ENCODE results near the gene GSG1L2. TPM values are rescaled to one million over a fixed set of nuclear protein-coding genes. Genes with fewer than 3 reads are reported as not detected.

GSG1L2 gene
- total RNA-seq, 1 experiment from 2014 or later = not detected

DNA sequence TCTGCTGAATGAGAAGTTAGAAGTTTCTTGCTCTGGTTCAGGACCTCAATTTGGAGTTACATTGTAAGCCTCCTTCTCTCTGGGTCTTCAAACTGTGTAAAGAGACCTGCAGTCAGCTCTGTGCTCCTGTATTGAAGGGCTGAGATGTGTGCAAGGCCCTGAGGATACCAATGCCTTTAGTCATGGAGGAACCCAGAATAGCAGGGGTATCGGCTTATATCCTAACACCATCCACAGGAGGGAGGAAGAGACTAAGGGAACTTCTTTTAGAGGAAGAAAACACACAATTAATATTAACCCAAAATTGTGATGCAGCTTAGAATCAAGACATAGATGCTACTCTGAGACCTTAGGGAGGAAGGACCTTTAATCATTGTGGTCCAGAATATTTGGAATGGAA is 40.3 kb upstream of the GSG1L2 start:
- no peak for ATAC-seq
- in situ Hi-C loops (cut with HindIII; ENCODE audit: low pct_unique_long_range_greater_than_20kb, low sequenced_read_pairs) (no loop called here), intact Hi-C loops (cut with micrococcal nuclease; ENCODE audit: unreplicated experiment) (no loop called here)
- H3K27ac ChIP-seq (ENCODE audit: low read length) = no peak overlapping the region
- H3K9me3 ChIP-seq (ENCODE audit: control insufficient read depth, insufficient read depth, low read depth, low read length) = no peaks in the 10 kb centered on the region
- no TSS peak for BruUV-seq (replicated peaks)
- TF ChIP-seq SIN3A (IDR thresholded peaks at IDR 0.05; ENCODE audit: borderline replicate concordance, insufficient read depth, low read depth, low read length) (no peak), CTCF (IDR thresholded peaks at IDR 0.05) (no peak), TCF7L2 (IDR thresholded peaks at IDR 0.05; ENCODE audit: low read depth, low read length) (no peak), POLR2AphosphoS5 (IDR thresholded peaks at IDR 0.05; ENCODE audit: low read depth, low read length) (no peak)
- TF ChIP-seq, protein P1, sequence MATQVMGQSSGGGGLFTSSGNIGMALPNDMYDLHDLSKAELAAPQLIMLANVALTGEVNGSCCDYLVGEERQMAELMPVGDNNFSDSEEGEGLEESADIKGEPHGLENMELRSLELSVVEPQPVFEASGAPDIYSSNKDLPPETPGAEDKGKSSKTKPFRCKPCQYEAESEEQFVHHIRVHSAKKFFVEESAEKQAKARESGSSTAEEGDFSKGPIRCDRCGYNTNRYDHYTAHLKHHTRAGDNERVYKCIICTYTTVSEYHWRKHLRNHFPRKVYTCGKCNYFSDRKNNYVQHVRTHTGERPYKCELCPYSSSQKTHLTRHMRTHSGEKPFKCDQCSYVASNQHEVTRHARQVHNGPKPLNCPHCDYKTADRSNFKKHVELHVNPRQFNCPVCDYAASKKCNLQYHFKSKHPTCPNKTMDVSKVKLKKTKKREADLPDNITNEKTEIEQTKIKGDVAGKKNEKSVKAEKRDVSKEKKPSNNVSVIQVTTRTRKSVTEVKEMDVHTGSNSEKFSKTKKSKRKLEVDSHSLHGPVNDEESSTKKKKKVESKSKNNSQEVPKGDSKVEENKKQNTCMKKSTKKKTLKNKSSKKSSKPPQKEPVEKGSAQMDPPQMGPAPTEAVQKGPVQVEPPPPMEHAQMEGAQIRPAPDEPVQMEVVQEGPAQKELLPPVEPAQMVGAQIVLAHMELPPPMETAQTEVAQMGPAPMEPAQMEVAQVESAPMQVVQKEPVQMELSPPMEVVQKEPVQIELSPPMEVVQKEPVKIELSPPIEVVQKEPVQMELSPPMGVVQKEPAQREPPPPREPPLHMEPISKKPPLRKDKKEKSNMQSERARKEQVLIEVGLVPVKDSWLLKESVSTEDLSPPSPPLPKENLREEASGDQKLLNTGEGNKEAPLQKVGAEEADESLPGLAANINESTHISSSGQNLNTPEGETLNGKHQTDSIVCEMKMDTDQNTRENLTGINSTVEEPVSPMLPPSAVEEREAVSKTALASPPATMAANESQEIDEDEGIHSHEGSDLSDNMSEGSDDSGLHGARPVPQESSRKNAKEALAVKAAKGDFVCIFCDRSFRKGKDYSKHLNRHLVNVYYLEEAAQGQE (IDR thresholded peaks at IDR 0.05; ENCODE audit: insufficient read depth in 1 of 2, low read depth in 2 of 2, low read length in 1 of 2) = no peak
- H3K4me1 ChIP-seq (ENCODE audit: control insufficient read depth, insufficient read depth, low read length) = no peaks in the 10 kb centered on the region
- no peaks in the 10 kb centered on the region; the same call in 1 of the 2 replicates for H3K27me3 ChIP-seq (ENCODE audit: control insufficient read depth, insufficient read depth, low read length)
- ChIA-PET POLR2A (no interaction called here), CTCF (no interaction called here)
- H3K36me3 ChIP-seq (ENCODE audit: control insufficient read depth, insufficient read depth, low read length) = no peaks in the 10 kb centered on the region
- H3K4me3 ChIP-seq (ENCODE audit: low read depth in 2 of 2, low read length in 2 of 2) = no peak overlapping the region
- no peak for DNase-seq (ENCODE audit: low read depth, low spot score)

DNA sequence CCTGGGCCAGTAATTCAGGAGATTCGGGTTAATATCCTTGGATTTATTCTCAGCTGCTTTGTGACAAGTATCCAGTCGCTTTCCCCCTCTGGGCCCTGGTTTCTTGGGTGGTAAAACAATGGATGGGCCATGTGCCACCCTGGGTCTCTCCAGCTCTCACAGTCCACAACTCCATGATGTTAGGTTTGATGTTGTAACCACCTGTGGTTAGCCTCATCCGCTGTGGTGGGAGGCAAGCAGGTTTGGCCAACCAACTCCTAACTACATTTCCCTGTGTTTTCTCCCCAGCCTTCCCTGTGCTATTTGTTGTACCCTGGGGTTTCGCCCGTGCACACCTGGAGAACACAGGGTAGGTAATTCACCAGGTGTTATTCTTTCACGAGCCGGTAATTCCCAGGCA is 39.0 kb upstream of the GSG1L2 start:
- ChIA-PET CTCF (no interaction called here), POLR2A (no interaction called here)
- ATAC-seq (no peak), DNase-seq (ENCODE audit: low read depth, low spot score) (no peak)
- intact Hi-C loops (cut with micrococcal nuclease; ENCODE audit: unreplicated experiment) (no loop called here), in situ Hi-C loops (cut with HindIII; ENCODE audit: low pct_unique_long_range_greater_than_20kb, low sequenced_read_pairs) (no loop called here)
- no TSS peak for BruUV-seq (replicated peaks)
- no peaks in the 10 kb centered on the region for H3K9me3 ChIP-seq (ENCODE audit: control insufficient read depth, insufficient read depth, low read depth, low read length)
- no peaks in the 10 kb centered on the region for H3K36me3 ChIP-seq (ENCODE audit: control insufficient read depth, insufficient read depth, low read length)
- H3K4me1 ChIP-seq (ENCODE audit: control insufficient read depth, insufficient read depth, low read length) = no peaks in the 10 kb centered on the region
- TF ChIP-seq SIN3A (IDR thresholded peaks at IDR 0.05; ENCODE audit: borderline replicate concordance, insufficient read depth, low read depth, low read length) (no peak), TCF7L2 (IDR thresholded peaks at IDR 0.05; ENCODE audit: low read depth, low read length) (no peak), CTCF (IDR thresholded peaks at IDR 0.05) (no peak), POLR2AphosphoS5 (IDR thresholded peaks at IDR 0.05; ENCODE audit: low read depth, low read length) (no peak)
- TF ChIP-seq, protein P1 (IDR thresholded peaks at IDR 0.05; ENCODE audit: insufficient read depth in 1 of 2, low read depth in 2 of 2, low read length in 1 of 2) = no peak
- no peak overlapping the region for H3K27ac ChIP-seq (ENCODE audit: low read length)
- H3K4me3 ChIP-seq (ENCODE audit: low read depth in 2 of 2, low read length in 2 of 2) = no peak overlapping the region
- H3K27me3 ChIP-seq (ENCODE audit: control insufficient read depth, insufficient read depth, low read length) = no peaks in the 10 kb centered on the region; the same call in 1 of the 2 replicates

Data from Panc1 (cell line).